GM12874 (cell line): Measurements from ENCODE around the gene AQP2.
A peak's percentile ranks its signal among the peaks of the same experiment; 100 is the strongest.

Experiments used
- CTCF ChIP-seq: IDR thresholded peaks from 2 replicates; pipeline ENCODE4 v1.5.1; 2011; ENCODE audit warnings: low read depth, mild to moderate bottlenecking, control low read depth, low read length, moderate library complexity; ENCODE audit not compliant: insufficient read depth

AQP2 gene

GRCh38 chr12:49943625-49943960, 6.9 kb upstream of the AQP2 start:
- TF ChIP-seq CTCF: no peak

GRCh38 chr12:49944046-49944445, 6.5 kb upstream of the AQP2 start:
- TF ChIP-seq CTCF: no peak

GRCh38 chr12:49944718-49945117, 5.8 kb upstream of the AQP2 start:
- no peak for TF ChIP-seq CTCF

- peak; percentile 98 for TF ChIP-seq CTCF
These were observed 5.0 kb upstream of the AQP2 start for GRCh38 chr12:49945394-49946080.

GRCh38 chr12:49946086-49946485, 4.5 kb upstream of the AQP2 start:
- no peak for TF ChIP-seq CTCF

GRCh38 chr12:49946497-49946896, 4.0 kb upstream of the AQP2 start:
- no peak for TF ChIP-seq CTCF

GRCh38 chr12:49947593-49948226, 2.8 kb upstream of the AQP2 start:
- TF ChIP-seq CTCF: no peak
